Smooth muscle cell of trachea (primary cell): ENCODE measurements around the gene C1orf74. TPM values are rescaled to one million over a fixed set of nuclear protein-coding genes. Genes with fewer than 3 reads are reported as not detected.

Experiments
- total RNA-seq: library from RNA; depleted of rRNA; stranded (reverse); fragments of >200 nt; gene quantifications from 2 replicates; pipeline ENCODE4 v1.2.1, GENCODE V29; 2014

Gene C1orf74
- 3.3 and 4.4 TPM in 2 replicates for total RNA-seq

DNA sequence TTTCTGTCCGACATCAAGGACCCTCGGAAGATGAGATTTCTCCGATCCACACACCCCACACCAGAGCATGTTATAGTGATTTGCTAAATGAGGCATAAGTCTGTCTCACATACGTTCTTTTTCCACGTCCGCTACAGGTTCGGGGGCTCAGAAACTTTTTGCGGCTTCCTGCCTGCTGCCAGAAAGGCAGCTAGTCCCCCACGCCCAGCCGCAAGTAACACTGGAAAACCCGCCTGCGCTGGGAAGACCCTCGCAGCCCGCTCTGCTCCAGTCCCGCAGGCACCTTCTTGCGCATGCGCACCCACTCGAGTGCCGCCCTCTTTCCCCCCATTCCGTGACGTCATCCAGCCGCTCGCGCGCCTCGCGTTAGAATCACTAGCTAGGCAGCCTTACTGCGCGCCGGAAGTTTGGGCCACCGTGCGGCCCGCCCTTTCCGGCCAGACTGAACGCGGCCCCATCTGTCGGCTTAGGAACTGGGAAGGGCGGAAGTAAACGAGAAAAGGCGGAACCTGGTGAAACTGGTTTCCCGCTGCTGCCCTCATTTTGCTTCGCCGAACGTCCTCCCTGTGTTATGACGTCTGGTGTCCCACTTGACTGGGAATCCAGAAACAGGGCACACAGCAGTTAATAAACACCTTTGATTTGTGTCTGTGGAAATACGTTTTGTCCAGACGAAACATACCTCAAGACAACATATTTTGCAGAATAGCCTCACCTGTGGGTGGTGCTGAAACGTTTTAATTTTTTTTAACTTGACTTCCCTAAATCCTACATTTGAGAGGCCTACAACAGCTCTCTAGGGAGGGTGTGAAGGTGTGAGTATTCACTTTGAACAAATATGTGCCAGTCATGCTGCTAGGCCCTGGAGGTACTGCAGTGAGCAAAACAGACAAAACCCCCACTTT, at the start of gene C1orf74:
Gene C1orf74, minus strand, starts transcription at position 295 of the 905 bp plus-strand sequence. CDS start 925 bp downstream, outside the sequence.

DNA sequence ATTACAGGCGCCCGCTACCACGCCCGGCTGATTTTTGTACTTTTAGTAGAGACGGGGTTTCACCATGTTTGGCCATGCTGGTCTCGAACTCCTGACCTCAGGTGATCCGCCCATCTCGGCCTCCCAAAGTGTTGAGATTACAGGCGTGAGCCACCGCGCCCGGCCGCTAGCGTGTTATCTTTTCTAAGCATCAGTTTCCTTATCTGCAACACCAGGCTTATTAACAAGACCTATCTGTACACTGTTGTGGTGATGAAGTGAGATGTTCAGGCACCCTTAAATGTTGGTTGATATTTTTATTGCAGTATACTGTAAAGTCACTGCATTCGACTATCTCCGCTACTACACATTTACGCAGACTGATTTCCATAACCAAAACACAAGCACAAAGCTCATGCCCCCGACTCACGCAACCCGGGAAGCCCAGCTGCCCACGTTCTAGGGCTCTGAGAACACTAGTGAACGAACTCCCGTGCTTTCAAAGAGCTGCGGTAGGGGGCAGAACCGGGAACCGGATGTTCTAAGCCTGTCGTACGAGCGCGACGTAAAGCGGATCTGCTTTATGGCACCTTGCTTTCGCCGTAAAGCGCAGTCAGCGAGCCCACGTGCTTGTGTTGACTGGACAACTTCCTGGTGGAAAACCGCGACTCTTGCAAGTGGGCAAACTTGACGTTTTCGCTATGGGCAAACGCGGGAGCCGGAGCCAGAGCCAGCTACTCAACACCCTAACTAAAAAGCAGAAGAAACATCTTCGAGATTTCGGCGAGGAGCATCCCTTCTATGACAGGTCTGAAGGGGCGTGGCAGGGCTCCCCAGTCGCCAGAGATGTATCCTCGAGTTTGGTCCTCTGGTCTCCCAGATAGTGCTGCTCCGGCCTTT, 43.3 kb upstream of the C1orf74 start, which contains the start of gene UTP25:
Gene UTP25, plus strand, starts transcription at position 589 of the 879 bp plus-strand sequence. Its CDS starts 92 bp downstream, at position 681.

GRCh38 chr1:209805875-209806760, 21.8 kb upstream of the C1orf74 start, which contains the start of gene IRF6:
Gene IRF6, minus strand, starts transcription at chr1:209806142. Its CDS starts 4,729 bp downstream, at chr1:209801413.

DNA sequence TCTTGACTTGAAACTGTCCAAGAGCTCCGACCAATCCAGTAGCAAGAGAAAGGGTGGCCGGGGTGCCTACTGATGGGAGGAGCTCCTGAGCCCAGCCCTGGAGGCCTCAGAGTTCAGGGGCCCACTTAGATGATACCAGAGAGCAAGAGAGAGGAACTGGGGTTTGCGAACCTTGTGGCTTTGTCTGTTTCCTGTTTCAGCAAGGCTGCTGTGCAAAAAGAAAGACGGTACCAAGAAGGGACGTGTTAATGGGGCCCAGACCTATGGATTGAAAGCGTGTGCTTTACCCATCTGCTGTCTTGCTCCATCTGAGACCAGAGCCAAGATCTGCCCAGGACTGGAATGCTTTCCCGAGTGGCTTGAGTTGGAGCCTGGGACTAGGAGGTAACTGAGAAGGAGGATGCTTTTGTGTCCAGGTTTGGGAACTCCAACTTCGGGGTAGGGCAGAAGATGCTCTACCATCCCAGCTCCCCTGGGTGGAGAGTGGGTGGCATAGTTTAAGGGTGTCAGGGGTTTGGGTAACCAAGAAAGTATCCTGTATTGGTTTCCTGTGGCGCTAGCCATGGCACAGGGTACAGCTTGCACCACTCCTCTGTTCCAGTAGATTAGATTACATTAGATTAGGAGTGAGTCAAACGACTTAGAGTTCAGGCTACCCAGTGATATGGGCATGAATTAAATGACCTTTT, 28.3 kb downstream of the C1orf74 start, which contains the start of gene TRAF3IP3:
Gene TRAF3IP3, plus strand, starts transcription at position 128 of the 689 bp plus-strand sequence. CDS start 3,987 bp downstream, outside the sequence.

Other genes starting within 250 kb of the C1orf74 start
- gene CAMK1G, start 200.8 kb downstream of the C1orf74 start, total RNA-seq: 0.50 and 2.2 TPM in 2 replicates
- 25.5 and 42.8 TPM in 2 replicates for gene LAMB3, start 132.1 kb downstream of the C1orf74 start, total RNA-seq
- 17.6 and 20.8 TPM in 2 replicates for gene G0S2, start 109.1 kb downstream of the C1orf74 start, total RNA-seq
- 22.5 and 28.8 TPM in 2 replicates for gene HSD11B1, start 79.7 kb downstream of the C1orf74 start, total RNA-seq
- gene TRAF3IP3, start 28.5 kb downstream of the C1orf74 start, total RNA-seq: not detected in 2 replicates
- gene IRF6, start 21.6 kb upstream of the C1orf74 start, total RNA-seq: 1.8 and 3.6 TPM in 2 replicates
- 13.2 and 20.4 TPM in 2 replicates for gene UTP25, start 43.4 kb upstream of the C1orf74 start, total RNA-seq
- 4.1 and 8.1 TPM in 2 replicates for gene SYT14, start 153.7 kb upstream of the C1orf74 start, total RNA-seq